ENCODE measurements around the gene SHB.
"Not testable (repeated sequence)": the region's sequence is repeated elsewhere in the genome, so short reads cannot be mapped to it uniquely, and the experiment has no call there.

Gene SHB

DNA sequence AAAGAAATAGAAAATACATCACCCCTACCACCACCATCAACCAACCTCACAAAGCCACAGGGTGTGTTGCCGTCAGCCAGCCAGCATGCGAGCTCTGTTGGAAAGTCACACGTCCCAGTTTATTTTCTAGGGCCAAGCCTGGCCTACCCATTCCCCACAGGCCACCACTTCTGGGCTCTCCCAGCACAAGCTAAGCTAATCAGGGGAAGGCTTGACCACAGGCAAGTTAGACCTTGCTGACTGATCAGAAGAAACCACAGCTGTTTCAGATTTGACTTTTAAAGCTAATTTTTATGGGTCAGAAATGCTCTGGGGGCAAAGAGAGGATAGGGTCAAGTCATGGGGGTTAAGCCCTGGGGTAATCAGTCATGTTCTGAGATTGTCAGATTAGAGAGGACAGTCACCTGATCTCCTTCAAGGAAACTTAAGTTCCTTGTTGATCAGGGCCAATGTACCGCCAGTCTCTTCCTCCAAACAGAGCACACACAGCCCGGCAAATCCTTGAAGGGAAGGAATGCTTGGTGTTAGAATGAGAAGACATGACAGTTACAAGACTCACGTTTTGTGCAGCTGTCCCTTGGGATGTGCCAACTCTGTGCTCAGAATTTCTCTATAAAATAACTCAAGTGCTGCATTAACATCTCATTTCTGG lies 7.6 kb downstream of the SHB start:
- DNase-seq: no peak

DNA sequence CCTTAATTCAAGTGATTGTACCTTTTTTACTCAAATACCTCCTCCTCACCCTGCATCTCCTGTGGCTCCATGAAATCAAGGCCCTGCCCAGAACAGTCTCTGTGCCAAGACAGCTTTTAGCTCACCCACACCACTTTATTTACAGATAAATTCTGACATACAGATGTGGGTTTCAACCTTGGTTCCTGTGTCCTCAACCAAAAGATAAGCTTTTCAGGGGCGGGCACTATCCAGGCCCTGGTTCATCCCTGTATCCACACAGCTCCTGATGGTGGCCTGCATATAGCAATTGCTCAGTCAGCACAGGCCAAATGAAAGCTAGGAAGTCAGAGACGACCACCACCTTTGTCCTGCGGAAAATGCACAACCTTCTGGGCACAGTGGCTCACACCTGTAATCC lies 8.3 kb downstream of the SHB start:
- no peak for DNase-seq

- DNase-seq: no peak
These were observed 9.6 kb downstream of the SHB start for GRCh38 chr9:38059233-38059936.

DNA sequence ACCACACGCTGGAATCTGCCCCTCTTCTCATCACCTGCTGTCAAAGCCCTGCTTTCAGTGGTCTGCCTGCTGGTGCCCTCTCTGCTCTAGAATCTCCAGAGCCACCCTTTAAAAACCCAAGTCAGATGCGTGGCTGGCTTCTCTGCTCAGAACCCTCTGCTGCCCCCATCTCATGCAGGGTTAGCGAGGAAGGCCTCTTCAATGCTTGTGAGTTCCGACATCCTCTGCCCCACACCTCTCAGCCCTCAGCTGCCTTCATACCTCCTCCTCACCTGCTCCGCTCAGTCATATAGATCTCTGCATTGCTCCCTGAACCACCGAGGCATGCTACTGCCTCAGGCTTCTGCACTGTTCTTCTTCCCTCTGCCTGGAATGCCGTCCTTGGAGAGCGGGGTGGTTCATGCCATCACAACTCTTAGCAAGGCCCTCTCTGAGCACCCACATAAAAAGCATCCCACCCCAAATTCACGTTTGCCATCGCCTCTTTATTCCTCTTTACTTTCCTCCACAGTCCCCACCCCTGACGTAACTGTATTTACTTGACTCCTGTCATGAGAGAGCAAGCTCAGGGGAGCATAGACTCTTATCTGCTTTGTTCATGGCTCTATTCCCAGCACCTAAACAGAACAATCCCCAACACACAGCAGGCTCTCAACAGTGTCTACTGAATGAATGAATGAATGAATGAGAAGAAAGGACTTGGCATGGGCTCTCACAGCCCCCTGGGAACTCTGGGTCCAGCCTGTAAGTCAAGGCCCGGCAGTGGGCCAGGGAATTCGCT lies 10.4 kb downstream of the SHB start:
- no peak for DNase-seq

DNA sequence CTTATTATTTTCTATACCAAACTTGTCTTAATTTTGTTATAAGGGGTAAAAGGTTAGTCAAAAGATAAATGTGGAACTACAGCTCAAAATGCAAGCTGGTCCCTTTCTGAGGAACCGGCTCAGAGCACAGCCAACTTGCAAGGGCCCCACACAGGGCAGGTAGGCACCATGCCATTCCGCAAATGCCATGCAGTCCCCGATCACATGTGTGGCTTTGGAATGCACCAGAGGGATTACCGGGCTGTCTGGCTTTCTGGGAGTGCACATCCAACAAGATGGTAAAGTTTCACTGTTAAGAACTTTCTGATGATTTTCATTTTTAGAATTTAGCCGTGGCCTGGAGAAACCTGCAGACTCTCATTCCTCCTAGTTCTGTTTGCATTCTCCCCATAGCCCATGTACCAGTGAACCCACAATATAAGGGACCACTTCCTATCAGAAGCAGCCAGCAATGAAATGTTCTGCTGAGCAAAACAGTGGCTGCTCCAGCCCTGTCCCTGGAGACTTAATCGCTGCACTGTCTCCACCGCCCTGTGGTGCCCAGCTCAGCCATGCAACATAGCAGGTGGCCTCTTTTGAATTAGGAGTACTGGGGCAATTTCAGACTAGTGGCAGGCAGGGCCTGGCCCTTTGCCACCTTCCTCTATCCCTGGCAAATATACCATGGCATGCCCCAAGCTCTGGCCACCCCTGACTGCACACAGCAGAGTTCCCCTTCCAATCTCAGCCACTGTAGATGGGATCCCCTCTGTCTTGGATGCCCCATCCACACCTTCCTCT lies 11.4 kb downstream of the SHB start:
- no peak for DNase-seq

GRCh38 chr9:38054653-38055052 lies 14.4 kb downstream of the SHB start:
- DNase-seq: no peak

GRCh38 chr9:38053697-38054461 lies 15.1 kb downstream of the SHB start:
- DNase-seq: no peak

DNA sequence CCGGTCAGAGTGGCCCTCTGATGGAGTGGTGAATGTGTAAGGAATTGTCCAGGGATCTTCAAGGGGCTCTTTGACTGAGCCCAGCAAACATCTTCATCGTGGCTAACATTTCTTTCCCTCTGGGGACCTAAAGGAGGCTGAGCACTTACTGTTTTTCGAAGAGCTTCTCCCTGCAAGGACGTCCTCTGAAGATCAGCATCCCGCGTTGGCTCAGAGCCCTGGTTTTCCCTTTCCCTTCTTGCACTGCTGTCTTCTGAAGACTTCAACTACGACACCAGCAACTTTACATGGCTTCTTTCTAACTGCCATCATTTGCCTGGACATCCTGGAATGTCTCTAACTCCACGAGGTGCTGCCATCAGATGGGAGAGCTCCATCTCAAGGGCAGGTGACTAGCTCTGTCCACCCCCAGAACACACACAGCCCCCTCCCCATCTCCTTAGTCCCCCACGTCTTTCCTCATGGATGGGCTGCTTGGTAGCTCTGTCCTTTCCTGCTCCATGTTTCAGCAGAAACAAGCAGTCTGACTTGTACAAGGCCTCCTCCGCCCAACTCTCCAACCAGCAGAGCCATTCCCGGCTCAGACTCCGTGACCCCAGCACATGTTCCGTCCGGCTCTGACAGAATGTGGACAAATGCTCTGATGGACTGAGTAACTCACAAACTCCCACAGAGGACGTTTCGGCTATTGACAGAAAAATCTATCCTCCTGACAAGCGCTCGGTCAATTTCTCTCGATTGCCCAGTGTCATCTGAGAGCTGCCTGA lies 17.1 kb downstream of the SHB start:
- no peak for DNase-seq

DNA sequence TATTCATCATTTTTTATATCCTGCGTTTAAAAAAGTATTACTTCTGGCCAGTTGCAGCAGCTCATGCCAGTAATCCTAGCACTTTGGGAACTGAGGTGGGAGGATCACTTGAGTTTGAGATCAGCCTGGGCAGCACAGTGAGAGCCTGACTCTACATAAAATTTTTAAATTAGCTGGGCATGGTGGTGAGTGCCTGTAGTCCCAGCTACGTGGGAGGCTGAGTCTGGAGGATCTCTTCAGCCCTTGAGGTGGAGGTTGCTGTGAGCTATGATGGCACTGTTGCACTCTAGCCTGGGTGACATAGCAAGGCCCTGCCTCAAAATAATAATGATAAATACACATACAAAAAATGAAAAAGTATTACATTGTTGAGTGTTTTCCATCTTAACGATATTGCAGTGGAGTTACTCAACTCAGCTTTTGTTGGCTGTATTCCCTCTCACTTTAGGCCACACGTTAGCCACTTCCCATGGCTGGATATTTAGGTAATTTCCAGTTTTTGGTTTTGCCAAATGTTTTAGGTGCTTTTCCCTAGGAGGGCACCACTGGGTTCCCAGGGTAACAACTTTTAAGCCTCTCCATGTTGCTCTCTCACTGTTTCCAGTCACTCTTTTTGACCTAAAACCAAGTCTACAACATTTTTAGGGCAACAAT lies 20.6 kb downstream of the SHB start:
- DNase-seq: no peak

- DNase-seq: no peak
These were observed 21.5 kb downstream of the SHB start for GRCh38 chr9:38047301-38048251.

- DNase-seq: no peak
These were observed 22.2 kb downstream of the SHB start for GRCh38 chr9:38046661-38047300.

DNA sequence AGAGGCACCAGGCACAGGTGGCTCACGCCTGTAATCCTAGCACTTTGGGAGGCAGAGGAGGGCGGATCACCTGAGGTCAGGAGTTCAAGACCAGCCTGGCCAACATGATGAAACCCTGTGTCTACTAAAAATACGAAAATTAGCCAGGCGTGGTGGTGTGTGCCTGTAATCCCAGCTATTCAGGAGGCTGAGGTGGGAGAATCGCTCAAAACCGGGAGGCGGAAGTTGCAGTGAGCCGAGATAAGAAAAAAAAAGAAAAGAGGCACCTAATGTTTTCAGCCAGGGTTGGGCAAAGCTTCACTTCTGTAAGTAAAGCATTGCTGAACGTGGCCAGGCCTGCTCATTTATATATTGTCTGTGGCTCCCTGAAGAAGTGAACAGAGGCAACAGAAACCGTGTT lies 23.1 kb downstream of the SHB start:
- not testable (repeated sequence) for DNase-seq

DNA sequence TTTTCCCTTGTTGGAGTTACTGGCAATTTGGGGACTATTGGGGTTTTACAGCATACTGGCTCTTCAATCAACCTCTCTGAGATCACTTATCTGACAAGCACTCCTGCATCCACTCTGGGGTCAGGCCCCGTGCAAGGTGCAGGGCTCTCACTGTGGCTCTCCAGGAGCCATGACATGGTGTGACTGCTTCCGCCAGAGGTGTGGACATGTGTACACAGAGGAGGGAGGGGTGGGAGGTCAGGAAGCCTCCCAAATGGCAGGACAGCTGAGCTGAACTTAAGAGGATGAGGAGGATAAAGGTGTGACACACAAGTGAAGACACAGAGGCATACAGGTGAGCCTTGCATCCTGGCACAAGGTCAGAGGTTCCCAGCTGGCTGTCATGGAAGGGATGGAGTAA lies 24.3 kb downstream of the SHB start:
- no peak for DNase-seq

- no peak for DNase-seq
These were observed 24.9 kb downstream of the SHB start for GRCh38 chr9:38043931-38044623.

DNA sequence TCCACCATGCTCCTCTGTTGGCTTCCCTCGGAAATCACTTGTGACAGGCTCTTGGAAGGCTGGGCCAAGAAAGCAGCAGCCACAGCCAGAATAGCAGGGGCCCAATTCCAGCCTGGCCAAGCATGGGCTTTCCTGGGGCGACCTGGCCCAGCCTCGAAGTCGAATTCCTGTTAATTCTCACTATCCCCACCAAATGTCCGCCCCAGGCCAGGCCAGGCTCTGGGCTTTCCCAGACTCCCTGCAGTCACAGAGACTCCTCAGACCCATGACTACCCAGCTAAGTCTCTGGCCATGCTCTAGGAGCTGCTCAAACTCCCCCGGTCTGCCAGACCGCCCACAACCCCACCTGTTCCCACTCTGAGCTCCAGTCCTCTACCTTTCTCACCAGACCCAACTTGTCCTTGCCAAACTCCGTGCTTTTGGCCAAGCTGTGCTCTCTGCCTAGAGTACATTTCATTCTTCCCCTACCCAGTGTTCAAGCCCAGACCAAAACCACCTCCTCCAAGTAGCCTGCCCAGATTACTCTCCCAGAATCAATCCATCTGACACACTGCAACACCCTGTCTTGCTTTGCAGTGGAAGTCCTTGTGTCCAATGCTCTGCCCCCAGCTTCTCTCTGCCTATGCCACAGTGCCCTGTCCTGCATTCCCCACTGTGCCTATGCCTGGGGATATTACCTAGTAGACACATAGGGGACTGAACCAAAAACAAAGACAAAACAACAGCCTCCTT lies 26.2 kb downstream of the SHB start:
- DNase-seq: no peak

GRCh38 chr9:38041564-38042243 lies 27.3 kb downstream of the SHB start:
- no peak for DNase-seq

GRCh38 chr9:38039907-38040682 lies 28.9 kb downstream of the SHB start:
- no peak for DNase-seq
